ENCODE data around the gene TNNT2.

DNA sequence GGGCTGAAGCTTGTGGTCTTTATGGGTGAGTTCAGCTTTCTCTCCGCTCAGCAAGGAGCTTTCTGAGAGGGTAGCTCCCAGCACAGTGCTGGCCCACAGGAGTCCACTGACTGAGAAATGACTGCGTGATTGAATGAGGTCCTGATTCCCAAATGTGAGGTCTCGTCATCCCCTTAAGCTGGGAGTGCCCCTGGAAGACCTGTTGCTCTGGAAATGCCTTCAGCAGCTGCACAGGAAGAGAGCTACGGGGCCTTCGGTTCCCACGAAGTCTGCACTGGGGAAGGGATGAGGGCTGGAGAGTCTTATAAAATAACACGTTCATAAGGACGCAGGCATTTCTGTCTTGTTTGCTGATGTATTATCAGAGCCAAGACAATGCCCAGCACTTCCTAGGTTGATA is 14.0 kb downstream of the TNNT2 start:
- TF ChIP-seq FOXM1 (IDR thresholded peaks at IDR 0.05; ENCODE audit: borderline replicate concordance): no peak
- TF ChIP-seq SUZ12 (IDR thresholded peaks at IDR 0.05): no peak
- TF ChIP-seq SP1 (IDR thresholded peaks at IDR 0.05): no peak
- no peak for TF ChIP-seq TARDBP (IDR thresholded peaks at IDR 0.05)
- TF ChIP-seq ELF4 (IDR thresholded peaks at IDR 0.05): no peak

Data from HEK293T (cell line).